Measurements from ENCODE around the gene CFAP61.

The CFAP61 gene

DNA sequence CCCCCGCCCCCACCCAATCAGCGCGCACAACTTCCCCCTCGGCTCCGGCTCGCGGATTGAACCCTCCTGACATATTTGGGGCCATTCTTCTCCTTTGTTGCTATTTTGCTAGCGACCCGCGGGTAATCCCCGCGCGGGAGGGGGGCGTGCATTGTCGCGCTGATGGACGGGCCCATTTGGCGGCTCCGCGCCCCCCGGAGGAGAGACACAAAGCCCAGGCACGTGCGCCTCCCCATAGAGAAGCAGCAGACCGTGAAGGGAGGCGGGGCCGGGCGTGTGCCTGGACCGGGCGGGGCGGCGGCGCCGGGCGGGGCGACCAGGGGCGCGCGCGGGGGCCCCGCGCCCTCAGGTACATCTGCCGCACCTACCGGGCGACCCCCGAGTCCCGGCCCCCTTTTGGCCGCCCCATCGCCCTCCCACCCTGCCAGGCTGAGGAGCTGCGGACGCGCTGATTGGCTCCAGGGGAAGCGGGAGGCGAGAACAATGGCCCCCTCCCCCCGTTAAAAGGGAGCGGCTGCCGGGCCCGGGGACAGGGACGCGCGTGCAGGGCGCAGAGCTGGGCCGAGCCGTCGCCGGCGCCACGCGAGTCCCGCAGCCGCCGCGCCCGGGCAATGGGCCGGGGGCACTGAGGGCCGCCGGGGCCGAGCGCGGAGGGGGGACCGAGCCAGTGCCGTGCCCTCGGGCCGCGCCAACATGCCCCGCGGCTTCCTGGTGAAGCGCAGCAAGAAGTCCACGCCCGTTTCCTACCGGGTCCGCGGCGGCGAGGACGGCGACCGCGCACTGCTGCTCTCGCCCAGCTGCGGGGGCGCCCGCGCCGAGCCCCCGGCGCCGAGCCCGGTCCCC is 315.5 kb downstream of the CFAP61 start, which contains the start of gene INSM1:
INSM1 (plus strand) TSS at position 530 of the 843 bp plus-strand sequence; CDS start at position 694, 164 bp downstream.
- no peak for DNase-seq

DNA sequence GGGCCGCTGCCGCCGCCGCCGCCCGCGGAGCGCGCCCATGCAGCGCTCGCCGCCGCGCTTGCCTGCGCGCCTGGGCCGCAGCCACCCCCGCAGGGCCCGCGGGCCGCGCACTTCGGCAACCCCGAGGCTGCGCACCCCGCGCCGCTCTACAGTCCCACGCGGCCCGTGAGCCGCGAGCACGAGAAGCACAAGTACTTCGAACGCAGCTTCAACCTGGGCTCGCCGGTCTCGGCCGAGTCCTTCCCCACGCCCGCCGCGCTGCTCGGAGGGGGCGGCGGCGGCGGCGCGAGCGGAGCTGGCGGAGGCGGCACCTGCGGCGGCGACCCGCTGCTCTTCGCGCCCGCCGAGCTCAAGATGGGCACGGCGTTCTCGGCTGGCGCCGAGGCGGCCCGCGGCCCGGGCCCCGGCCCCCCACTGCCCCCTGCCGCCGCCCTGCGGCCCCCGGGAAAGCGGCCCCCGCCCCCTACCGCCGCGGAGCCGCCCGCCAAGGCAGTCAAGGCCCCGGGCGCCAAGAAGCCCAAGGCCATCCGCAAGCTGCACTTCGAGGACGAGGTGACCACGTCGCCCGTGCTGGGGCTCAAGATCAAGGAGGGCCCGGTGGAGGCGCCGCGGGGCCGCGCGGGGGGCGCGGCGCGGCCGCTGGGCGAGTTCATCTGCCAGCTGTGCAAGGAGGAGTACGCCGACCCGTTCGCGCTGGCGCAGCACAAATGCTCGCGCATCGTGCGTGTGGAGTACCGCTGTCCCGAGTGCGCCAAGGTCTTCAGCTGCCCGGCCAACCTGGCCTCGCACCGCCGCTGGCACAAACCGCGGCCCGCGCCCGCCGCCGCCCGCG is 316.3 kb downstream of the CFAP61 start:
- DNase-seq, result no peak

DNA sequence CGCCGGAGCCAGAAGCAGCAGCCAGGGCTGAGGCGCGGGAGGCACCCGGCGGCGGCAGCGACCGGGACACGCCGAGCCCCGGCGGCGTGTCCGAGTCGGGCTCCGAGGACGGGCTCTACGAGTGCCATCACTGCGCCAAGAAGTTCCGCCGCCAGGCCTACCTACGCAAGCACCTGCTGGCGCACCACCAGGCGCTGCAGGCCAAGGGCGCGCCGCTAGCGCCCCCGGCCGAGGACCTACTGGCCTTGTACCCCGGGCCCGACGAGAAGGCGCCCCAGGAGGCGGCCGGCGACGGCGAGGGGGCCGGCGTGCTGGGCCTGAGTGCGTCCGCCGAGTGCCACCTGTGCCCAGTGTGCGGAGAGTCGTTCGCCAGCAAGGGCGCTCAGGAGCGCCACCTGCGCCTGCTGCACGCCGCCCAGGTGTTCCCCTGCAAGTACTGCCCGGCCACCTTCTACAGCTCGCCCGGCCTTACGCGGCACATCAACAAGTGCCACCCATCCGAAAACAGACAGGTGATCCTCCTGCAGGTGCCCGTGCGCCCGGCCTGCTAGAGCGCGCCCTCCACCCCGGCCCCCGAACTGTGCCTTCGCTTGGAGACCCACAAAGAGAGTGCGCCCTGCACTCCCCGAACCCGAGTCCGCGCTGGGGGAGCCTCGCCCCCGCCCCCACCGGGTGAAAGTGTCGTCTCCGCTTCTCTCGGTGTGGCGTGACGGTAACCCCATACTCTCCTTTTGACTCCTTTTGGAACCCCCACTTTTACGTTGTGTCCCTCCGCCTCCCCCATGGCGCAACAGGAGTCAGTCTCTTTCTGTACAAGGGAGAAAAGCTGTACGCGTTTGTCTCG is 317.1 kb downstream of the CFAP61 start:
- no peak for DNase-seq

DNA sequence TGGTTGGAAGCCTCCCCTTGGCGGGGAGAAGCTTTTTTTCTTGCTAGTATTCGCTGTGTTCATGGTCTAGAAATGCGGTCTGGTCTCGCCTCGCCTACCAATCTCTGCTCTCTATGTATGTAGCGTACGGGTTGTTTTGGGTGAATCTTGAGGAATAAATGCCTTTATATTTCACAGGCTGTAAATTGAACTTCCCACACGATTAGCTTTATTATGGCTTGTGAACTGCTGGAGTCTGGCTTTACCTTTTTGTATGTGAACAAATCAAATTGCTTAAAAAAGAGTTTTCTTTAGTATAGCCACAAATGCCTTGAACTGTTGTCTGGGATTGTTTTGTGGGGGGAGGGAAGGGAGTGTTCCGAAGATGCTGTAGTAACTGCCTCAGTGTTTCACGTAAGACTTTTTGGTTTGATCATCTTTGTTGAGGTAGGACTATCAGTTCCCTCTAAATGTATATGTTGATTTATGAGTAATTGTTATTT is 317.8 kb downstream of the CFAP61 start:
- no peak for DNase-seq

DNA sequence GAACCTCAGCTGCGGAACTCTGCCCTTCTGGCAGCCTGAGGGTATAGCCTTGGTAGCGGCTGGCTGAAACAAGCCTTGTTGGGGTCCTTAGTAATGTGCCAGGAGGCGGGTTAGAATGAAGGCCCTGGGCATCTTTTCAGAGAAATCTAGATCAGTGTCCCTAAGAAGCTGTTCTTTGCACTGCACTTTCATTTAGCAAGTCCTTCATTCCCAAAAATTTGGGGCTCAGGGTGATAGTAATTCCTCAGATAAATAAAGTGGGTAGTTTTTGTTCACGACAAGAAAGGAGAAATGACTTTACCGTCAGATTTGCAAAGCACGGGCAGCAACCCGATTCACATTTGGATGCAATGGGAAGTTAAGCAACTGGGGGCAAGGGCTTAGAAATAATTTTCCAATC is 318.8 kb downstream of the CFAP61 start:
- no peak for DNase-seq

DNA sequence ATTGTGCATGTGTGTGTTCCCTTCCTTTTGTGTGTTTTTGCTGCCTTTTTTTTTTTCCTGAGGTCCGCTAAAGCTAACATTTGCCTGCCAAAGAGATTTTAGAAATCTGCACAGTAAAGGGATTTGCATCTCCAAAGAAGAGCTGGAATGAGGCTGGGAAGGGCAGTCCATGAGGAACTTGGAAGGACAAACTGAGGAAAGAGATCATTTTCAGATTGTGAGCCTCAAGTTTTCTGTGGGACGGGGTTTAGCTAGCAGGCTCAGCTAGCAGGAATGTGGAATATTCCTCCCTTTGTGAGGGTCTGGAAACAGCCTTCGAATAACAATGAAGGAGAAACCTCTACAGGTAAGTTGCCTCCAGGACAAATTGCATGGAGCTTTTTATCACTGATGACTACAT is 319.3 kb downstream of the CFAP61 start:
- no peak for DNase-seq

DNA sequence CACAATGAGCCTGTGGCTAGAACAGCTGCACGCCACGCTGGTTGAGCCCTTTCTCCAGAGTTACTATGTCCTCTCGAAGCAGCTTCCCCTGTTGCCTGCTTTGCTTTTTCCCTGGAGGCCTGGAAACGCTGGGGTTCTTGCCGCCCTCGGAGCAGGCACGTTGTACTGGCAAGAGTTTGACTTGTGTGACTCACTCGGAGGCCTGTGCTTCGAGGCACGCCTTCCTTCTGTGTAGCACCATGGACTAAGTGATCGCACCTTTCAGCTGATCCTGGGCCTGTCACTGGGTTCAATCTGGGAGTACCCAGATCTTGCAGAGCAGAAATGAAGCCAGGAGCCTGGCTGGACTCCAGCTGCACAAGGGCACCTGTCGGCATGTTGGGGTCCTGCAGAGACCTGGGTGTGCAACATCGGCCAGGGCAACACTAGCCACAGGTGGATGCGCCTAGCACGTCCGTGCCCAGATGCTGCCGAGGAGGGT is 320.8 kb downstream of the CFAP61 start:
- no peak for DNase-seq

DNA sequence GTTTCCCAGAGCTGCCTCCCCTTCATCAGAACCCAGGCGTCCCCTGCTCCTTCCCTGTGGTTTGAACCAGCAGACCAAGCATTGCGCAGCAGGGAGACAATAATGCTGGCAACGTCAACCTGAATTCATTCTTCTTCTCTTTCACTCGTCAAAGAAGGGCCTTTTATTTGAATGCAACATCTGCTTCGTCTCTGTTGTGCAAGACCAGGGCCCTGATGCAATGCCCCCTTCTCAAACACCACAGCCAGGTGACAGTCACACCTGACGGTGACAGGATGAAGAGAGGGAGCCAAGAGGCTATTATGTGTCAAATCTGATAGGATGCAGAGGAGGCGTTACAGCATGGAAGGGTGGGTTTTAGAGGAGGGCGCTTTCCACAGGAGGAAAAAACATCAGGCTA is 323.5 kb downstream of the CFAP61 start:
- no peak for DNase-seq

DNA sequence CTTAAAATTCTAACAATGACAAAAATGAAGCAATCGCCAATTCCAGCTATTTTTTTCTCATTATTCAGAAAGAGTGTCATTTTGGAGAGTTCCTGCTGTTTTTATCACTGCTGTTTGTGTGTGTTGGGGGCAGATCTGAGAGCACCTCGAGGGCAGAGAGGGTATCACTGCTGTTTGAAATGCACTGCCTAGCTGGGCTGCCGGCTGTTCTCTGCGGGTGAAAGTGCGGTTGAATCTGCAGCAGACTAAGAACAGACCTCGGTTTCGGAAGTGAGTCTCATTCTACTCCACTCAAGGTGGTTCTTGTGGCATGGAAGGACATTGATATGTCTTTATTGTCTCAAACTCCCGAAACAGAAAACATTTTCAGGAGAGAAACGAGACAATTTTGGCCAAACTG is 333.9 kb downstream of the CFAP61 start:
- no peak for DNase-seq

DNA sequence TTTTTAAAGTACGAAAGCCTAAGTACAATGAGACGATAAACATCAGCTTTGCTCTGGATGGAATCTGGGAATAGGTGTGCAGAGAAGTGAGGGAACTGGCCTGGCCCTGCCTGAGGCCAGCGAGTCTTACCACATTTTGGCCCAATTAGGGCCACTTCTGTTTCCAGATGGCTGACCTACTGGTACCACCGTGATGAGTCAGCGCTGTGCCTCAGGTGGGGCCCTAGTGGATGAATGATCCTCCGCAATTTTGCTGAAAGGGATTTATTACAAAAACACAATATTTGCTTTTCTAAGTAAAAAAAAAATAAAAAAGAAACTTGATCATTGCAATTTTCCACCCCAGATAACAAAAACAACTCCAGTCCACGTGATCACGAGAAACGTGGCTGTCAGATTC is 338.1 kb downstream of the CFAP61 start:
- DNase-seq, result no peak

DNA sequence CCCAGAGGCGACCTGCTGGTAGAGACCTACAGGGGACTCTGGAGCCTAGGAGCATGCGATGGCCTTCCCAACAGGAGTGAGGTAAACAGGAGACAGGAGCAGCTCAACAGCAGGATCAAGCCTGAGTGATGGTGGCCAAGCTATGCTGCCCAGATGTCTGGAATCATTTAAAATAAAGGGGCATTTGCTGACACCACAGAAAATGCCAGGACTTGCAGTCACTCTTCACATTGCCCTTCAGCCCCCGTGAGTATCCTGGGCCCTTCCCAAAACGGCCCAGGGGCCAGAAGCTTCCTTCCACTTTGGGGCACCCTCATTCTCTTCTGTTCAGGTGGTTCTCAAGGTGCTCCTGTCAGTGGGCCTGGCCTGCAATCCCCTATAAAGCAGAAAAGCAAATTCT is 338.8 kb downstream of the CFAP61 start:
- DNase-seq, result no peak

DNA sequence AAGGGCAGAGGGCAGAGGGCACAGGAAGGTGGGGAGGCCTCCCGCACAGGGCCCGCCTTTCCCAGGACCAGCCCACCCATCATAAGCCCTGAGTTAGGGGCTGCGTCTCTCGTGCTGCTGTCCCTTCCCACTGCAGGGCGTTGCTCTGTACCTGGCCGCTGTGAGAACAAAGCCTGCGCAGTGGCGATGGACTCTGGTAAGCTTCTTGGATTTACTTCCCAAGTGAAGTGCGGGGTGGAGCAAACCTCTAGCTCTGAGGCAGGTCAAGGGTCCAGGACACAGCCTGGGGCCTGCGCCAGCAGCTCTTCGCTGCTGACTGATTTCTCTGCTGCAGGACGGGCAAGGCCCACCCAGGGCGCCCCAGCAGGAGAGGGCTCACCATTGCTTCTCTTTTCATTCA is 339.4 kb downstream of the CFAP61 start:
- DNase-seq, result no peak

DNA sequence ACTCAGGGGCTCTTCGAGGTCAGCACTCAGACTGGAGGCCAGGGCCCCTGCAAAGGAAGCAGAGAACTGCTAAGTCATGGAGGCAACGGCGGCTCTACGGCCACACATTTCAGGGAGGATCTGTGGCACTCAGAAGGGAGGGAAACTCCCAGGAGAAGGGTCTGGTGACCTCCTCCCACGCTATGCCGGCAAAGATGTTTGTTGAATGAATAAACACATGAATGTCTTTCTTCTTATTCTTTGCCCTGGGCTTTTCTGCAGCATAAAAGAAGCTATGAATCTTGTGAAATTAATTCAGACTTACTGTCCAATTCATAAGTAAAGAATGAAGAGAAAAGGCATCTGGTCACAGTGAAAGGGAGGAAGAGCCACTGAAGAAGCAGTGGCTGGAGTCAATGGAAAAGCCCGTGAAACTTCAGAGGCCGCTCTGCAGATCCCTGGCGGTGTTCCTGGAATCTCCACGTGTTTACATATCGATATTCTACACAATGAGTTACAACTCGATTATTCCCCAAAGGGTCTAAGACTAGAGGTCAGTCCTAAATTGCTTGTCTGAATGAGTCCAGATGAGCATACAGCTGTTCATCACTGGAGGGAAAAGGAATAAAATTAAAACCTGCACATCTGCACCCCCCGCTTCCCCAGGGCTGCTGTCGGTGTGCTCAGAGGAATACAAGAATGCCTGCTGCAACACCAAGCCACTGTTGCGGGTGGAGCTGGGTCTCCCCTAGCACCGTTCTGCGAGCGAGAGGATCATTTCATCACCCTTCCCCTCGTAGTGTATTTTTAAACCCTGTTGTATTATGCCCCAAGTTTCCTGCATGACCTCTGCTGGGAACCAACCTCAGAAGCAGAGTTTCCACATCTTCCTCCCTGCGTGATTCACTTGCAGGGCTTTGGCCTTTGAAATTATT is 341.1 kb downstream of the CFAP61 start:
- DNase-seq, result peak; percentile 60

DNA sequence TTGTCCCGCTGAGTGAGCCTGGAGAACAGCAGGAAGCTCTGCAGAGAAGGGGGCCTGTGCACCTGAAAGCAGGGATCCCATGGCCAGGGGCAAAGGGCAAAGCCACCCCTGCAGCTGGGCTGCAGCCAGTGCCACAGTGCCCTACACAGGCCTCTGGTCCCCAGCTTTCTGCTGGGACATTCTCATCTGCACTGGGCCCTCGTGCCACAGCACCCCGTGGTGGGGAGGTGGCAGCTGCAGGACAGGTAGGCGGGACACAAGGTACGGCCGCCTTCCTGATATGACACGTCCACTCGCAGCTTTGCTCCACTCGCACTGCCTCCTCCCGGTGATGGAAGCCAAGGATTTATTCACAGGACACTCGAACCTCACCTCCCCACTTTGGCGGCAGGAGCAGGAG is 342.8 kb downstream of the CFAP61 start:
- no peak for DNase-seq

DNA sequence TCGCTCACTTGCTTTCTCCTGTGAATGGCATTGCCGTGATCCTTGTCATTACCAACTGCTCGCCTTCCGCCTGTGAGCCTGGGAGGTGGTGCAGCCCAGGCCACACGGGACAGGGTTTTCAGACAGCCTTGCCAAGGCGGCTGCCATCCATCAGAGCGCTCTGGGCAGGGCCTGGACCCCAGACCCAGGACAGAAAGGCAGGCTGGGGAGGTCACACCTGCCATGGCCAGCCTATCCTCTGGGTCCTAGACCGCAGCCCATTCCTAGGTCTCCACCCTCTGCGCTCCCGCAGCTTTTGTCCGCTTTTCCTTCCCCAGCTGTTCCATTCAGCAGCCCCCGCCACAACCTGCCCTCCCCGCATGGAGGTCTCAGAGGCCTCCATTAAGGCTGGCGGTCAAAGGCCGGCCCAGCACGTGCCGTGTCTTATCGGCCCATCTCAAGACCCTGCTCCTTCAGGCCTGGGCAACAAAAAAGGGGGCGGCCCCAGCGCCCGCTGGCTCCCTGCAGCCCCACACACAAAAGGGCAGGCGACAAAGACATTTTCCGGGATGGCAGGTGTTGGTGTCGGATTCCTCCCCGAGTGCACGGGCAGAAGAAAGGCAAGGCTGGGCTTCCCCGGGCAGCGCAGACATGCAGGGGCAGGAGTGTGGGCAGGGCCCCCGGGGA is 343.7 kb downstream of the CFAP61 start:
- DNase-seq, result no peak

DNA sequence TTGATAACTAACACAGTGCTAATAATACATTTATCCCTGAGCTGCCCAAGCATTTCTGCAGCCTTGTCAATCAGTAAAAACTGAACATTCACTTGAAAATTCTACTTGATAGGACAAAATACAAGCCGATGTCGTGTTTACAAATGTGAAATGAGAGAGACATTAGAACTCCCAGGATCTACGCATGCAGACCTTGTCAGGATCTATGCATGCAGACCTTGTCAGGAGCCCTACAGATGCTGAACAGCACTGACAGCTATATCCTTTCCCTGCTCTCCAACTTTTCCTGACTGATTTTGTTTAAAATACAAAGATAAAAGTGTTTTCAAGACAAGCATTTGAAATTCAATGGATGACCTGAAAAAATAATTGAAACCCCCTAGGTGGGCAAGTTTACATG is 344.5 kb downstream of the CFAP61 start:
- no peak for DNase-seq

DNA sequence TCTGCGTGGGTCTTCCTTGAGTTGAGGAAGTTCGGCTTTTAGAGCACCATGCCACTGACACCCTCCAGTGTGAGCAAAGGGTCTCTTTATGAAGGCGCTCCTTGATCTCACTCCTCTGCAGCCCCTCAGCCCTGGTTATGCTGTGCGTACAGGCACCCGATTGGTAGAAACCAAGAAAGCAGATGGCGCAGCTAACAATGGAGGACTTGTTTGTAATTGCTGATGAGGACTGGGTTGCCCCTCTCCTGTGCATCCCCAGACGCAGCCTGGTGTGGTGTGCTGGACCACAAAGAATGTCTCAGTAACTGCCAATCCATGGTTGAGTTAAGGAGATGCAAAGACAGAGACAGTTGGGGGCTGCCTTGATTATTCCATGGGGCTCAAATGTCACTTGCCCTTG is 345.8 kb downstream of the CFAP61 start:
- no peak for DNase-seq

DNA sequence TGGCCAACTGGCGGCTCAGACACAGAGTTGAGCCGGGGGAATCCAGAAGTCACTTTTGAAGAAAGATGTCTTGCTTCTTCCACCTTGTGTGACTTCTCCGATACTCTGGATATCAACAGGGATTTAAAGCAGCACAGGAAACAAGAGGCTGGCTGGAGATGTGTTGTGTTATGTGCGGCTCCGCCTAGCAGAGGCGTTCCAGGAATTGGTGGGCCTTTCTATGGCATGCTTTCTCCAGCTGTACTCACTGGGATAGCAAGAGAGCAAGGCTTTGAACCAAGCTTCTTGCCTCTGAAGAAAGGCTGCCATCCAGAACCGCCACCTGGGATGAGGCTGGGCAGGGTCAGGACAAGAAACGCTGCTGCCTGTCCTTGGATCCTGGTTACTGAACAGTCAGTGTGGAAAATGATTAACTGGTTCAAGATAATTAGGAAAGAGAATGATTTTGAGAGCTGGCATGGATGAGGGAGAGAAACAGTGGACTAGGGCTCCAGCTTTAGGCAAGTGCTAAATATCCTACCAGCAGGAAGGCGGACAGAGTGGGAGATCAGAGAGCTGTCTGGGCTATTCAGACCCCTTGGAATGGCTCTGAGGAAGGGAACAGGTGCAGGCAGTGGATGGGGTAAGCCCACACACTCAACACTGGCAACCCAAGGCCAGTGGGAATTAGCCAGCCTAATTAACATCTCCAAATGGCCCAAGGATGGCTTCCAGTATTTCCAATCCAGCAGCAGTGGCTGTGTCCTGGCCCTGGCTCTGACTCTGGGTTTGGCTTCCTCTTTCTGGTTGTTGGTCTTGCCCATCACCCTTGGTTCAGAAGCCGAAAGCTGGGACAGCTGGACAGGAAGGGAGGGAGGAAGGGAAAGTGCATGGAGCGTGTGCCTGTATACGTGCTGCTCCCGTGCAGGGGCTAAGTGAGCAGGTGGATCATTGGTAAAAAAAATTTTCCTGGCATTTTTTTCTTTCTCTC is 347.5 kb downstream of the CFAP61 start:
- DNase-seq, result no peak

DNA sequence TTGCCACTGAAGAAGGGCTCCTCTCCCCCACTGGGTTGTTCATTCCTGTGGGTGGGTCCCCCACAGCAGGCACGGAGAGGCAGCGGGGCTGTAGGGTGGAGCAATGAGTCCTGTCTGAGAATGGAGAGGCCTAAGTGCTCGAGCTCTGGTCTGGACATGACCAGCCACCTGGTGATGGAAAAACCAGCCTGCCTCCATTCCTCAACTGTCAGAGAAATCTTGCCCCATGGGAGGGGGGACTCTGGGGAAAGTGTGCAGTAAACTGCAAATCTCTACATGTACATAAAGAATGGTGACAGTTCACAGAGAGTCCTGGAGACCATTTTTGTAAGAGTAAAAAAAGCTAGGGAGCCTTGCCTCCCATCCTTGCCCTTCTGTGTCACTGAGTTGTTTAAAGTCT is 349.7 kb downstream of the CFAP61 start:
- no peak for DNase-seq

DNA sequence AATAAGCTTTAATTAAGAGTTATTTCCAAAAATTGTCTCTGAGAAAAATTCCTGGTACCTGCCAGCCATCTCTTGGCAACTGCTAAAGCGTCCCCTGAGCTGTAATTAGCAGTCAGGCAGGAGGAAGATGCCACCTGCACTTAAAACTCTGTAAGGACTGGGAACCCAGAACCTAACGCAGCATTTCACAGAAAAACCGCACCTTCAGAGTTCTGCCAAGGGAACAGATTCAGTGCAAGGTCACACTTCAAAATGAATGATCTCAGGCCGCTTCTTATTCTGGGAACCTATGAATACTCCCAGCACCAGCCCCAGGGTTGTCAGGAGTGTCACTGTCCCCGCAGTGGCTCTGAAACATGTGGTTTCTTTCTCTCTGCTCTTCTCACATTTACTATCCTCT is 352.3 kb downstream of the CFAP61 start:
- DNase-seq, result no peak
